Measurements from ENCODE around the gene AMBP. TPM values are rescaled to one million over a fixed set of nuclear protein-coding genes. Genes with fewer than 3 reads are reported as not detected.

Gene AMBP
- total and polyA plus RNA-seq, 2 of the 13 experiments (the other 11 are each of a cell fraction or from before 2014, with no cell fraction given) = 1,510 to 2,580 TPM

- Histone ChIP-seq H3K4me2 (ENCODE audit: low read depth, low read length) (no peak overlapping the region), H3K27ac (ENCODE audit: extremely low read length, insufficient read depth, low read length) (no peak overlapping the region), H4K20me1 (ENCODE audit: insufficient read depth, low read length) (no peaks in the 10 kb centered on the region), H2AFZ (ENCODE audit: low read length) (no peak overlapping the region), H3K27me3 (ENCODE audit: control insufficient read depth in 1 of 2, insufficient read depth in 2 of 2, low read length in 2 of 2) (no peaks in the 10 kb centered on the region), H3K79me2 (ENCODE audit: insufficient read depth, low read length) (no peaks in the 10 kb centered on the region), H3K36me3 (replicated peaks in 1 of 2; ENCODE audit: control insufficient read depth in 1 of 2, insufficient read depth in 2 of 2, low read length in 2 of 2) (peaks cover 3% of the 10 kb centered on the region in 2 experiments; a peak in 1 of 5 replicates), H3K4me3 (replicated peaks in 1 of 3; ENCODE audit: insufficient read depth in 1 of 3, low read depth in 2 of 3, low read length in 3 of 3) (no peak overlapping the region), H3K4me1 (ENCODE audit: insufficient read depth, low read length) (peaks cover 22% of the 10 kb centered on the region), H3K9ac (ENCODE audit: insufficient read depth, low read depth, low read length) (no peak overlapping the region), H3K9me3 (ENCODE audit: low read length) (no peaks in the 10 kb centered on the region)
- 95% methylated on average over 7 of the region's 9 CpGs for WGBS (ENCODE audit: low lambda C conversion rate)
- in situ Hi-C loops (cut with HindIII; ENCODE audit: extremely low pct_ligation_motif_present, low pct_unique_long_range_greater_than_20kb) (no loop called here), intact Hi-C loops (cut with micrococcal nuclease; ENCODE audit: unreplicated experiment) (no loop called here)
- DNase-seq (ENCODE audit: low spot score) (no peak), FAIRE-seq (no peak), ATAC-seq (no peak)
- no peak for TF ChIP-seq HNF1B (CRISPR knock-in tag; IDR thresholded peaks at IDR 0.05)
- TF ChIP-seq RORA (CRISPR knock-in tag; IDR thresholded peaks at IDR 0.05) = no peak
- no peak for TF ChIP-seq ZNF878 (CRISPR knock-in tag; IDR thresholded peaks at IDR 0.05)
- no peak for TF ChIP-seq USF2 (IDR thresholded peaks at IDR 0.05; ENCODE audit: low read depth, low read length)
- TF ChIP-seq USF2 (CRISPR knock-in tag; IDR thresholded peaks at IDR 0.05; ENCODE audit: borderline replicate concordance) = no peak
- no peak for TF ChIP-seq ZMYM3 (CRISPR knock-in tag; IDR thresholded peaks at IDR 0.05)
- TF ChIP-seq ZNF496 (CRISPR knock-in tag; IDR thresholded peaks at IDR 0.05; ENCODE audit: insufficient replicate concordance) = no peak
- no peak for TF ChIP-seq SNAPC5 (CRISPR knock-in tag; IDR thresholded peaks at IDR 0.05; ENCODE audit: borderline replicate concordance)
- no peak for TF ChIP-seq AGO2 (optimal IDR thresholded peaks at IDR 0.05; ENCODE audit: low read depth, low read length)
- no peak for TF ChIP-seq RFX3 (CRISPR knock-in tag; IDR thresholded peaks at IDR 0.05)
- no peak for TF ChIP-seq ZNF790 (CRISPR knock-in tag; IDR thresholded peaks at IDR 0.05; ENCODE audit: borderline replicate concordance)
- TF ChIP-seq STAG1 (CRISPR knock-in tag; IDR thresholded peaks at IDR 0.05) = no peak
- no peak for TF ChIP-seq NFYB (CRISPR knock-in tag; IDR thresholded peaks at IDR 0.05)
- no peak for TF ChIP-seq PAXIP1 (CRISPR knock-in tag; conservative IDR thresholded peaks at IDR 0.05)
- ChIA-PET POLR2A (interaction anchor here (1.0 to 2.2 kb wide), 3 partner anchors 11 to 48 kb away, joined by 3 to 14 read pairs (median 6); no protein-coding TSS in a partner anchor), CTCF (ENCODE audit: low intra/inter-chr PET ratio, low total read pairs) (no interaction called here)
- no TSS peak for BruUV-seq (replicated peaks)
Measured at GRCh38 chr9:114093761-114094505, 15.8 kb upstream of the AMBP start.
